Measurements from ENCODE around the gene LCN6.

DNA sequence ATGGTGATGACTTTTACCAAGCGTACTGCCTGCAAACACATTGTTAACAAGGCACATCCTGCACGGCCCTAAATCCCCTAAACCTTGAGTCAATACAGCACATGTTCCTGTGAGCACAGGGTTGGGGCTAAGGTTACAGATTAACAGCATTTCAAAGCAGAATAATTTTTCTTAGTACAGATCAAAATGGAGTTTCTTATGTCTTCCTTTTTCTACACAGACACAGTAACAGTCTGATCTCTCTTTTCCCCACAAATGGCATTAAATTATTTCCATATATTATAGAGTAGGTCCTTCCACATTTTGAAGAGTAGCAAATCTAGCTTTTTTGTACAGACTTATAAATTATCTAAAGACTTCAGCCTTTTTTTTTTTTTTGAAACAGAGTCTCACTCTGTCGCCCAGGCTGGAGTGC, 41.2 kb upstream of the LCN6 start:
- TF ChIP-seq, protein P1, sequence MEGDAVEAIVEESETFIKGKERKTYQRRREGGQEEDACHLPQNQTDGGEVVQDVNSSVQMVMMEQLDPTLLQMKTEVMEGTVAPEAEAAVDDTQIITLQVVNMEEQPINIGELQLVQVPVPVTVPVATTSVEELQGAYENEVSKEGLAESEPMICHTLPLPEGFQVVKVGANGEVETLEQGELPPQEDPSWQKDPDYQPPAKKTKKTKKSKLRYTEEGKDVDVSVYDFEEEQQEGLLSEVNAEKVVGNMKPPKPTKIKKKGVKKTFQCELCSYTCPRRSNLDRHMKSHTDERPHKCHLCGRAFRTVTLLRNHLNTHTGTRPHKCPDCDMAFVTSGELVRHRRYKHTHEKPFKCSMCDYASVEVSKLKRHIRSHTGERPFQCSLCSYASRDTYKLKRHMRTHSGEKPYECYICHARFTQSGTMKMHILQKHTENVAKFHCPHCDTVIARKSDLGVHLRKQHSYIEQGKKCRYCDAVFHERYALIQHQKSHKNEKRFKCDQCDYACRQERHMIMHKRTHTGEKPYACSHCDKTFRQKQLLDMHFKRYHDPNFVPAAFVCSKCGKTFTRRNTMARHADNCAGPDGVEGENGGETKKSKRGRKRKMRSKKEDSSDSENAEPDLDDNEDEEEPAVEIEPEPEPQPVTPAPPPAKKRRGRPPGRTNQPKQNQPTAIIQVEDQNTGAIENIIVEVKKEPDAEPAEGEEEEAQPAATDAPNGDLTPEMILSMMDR (IDR thresholded peaks at IDR 0.05), result no peak
- TF ChIP-seq POLR2A (IDR thresholded peaks at IDR 0.05), result no peak
